Breast epithelium (tissue), 4 donors: ENCODE data around the gene PML. TPM values are rescaled to one million over a fixed set of nuclear protein-coding genes. Genes with fewer than 3 reads are reported as not detected.
A peak's percentile ranks its signal among the peaks of the same experiment; 100 is the strongest.

Experiments used
- DNase-seq, 2 donors: peaks; one replicate each; pipeline ENCODE4 v3.0.0-alpha.2; 2019; ENCODE audit warnings: low spot score in 2 of 2
- H3K27ac ChIP-seq, 2 donors: fragments of 200-600 bp; sonication (generic) in 1 of 2; one replicate each; pipeline ENCODE4 v1.5.1; 2016 to 2019; ENCODE audit warnings: mild to moderate bottlenecking in 1 of 2
- H3K27me3 ChIP-seq, 2 donors: fragments of 200-600 bp; sonication (generic) in 1 of 2; one replicate each; pipeline versions ENCODE4 v1.5.1 to v1.6.0; 2017 to 2019; ENCODE audit warnings: control low read depth in 1 of 2, mild to moderate bottlenecking in 1 of 2
- H3K36me3 ChIP-seq: fragments of 200-600 bp; one replicate; pipeline ENCODE4 v1.5.1; 2019
- H3K4me1 ChIP-seq, 2 donors: fragments of 200-600 bp; sonication (generic); one replicate each; pipeline ENCODE4 v1.5.1; 2016 to 2019; ENCODE audit warnings: control low read depth in 1 of 2
- H3K4me3 ChIP-seq, 3 donors: fragments of 200-600 bp; sonication (generic); 1 replicate in 2 of 3; 2 replicates in 1 of 3; pipeline ENCODE4 v1.5.1; 2016 to 2019; ENCODE audit warnings: mild to moderate bottlenecking in 3 of 3, moderate library complexity in 2 of 3
- H3K9me3 ChIP-seq, 2 donors: fragments of 200-600 bp; sonication (generic) in 1 of 2; one replicate each; pipeline ENCODE4 v1.5.1; 2016 to 2019; ENCODE audit warnings: control low read depth in 1 of 2
- POLR2A ChIP-seq: fragments of 450-650 bp; IDR thresholded peaks from one replicate; pipeline ENCODE4 v1.6.1; 2016; ENCODE audit warnings: antibody characterized with exemption, mild to moderate bottlenecking, moderate library complexity
- POLR2AphosphoS5 ChIP-seq, 3 donors: sonication (generic); formaldehyde crosslinking; IDR thresholded peaks; one replicate each; pipeline ENCODE4 v1.6.1; 2017; ENCODE audit warnings: antibody characterized with exemption in 3 of 3
- intact Hi-C: fragments of 100-400 bp; cut with DNase I; formaldehyde crosslinking; loops from one replicate; pipeline ENCODE4 v1.15.1; 2023; ENCODE audit warnings: low total_unique reads
- total RNA-seq, 3 donors: library from RNA; depleted of rRNA; stranded (reverse); fragments of >200 nt; gene quantifications; one replicate each; pipeline ENCODE4 v1.1.0, GENCODE V29; 2016
- TF ChIP-seq, protein P1 (sequence below), 3 donors: fragments of 450-650 bp; IDR thresholded peaks; one replicate each; pipeline ENCODE4 v1.5.1; 2016 to 2017; ENCODE audit warnings: antibody characterized with exemption in 3 of 3, mild to moderate bottlenecking in 3 of 3, moderate library complexity in 3 of 3

The PML gene
- total RNA-seq, 3 donors from 2014 or later = 37.8 to 103 (median 49.8) TPM

DNA sequence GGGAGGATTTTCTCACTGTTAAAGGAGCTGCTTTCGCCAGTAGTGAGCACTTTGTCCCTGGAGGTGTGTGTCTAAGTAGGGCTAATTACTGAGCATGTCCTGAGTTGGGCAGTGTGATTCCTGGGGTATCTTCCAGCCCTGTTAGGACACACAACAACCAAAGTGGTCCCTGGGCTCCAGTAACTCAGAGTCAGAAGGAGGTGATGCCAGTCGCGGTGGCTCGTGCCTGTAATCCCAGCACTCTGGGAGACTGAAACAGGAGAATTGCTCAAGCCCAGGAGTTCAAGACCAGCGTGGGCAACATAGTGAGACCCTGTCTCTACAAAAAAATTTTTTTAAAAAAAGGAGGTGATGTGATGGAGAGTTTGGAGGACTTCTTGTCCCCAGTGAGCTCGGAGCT, 37.5 kb downstream of the PML start:
- Histone ChIP-seq H3K4me1 (no peaks in the 10 kb centered on the region), H3K27ac (no peak overlapping the region), H3K4me3 (no peak overlapping the region), H3K9me3 (no peaks in the 10 kb centered on the region), H3K27me3 (no peaks in the 10 kb centered on the region), H3K36me3 (peaks cover 6% of the 10 kb centered on the region)
- DNase-seq = peak in 1 of 2 donors; percentile 19
- intact Hi-C loops = no loop called here
- TF ChIP-seq POLR2A (no peak), POLR2AphosphoS5 (IDR thresholded peaks at IDR 0.05) (no peak)
- TF ChIP-seq, protein P1, sequence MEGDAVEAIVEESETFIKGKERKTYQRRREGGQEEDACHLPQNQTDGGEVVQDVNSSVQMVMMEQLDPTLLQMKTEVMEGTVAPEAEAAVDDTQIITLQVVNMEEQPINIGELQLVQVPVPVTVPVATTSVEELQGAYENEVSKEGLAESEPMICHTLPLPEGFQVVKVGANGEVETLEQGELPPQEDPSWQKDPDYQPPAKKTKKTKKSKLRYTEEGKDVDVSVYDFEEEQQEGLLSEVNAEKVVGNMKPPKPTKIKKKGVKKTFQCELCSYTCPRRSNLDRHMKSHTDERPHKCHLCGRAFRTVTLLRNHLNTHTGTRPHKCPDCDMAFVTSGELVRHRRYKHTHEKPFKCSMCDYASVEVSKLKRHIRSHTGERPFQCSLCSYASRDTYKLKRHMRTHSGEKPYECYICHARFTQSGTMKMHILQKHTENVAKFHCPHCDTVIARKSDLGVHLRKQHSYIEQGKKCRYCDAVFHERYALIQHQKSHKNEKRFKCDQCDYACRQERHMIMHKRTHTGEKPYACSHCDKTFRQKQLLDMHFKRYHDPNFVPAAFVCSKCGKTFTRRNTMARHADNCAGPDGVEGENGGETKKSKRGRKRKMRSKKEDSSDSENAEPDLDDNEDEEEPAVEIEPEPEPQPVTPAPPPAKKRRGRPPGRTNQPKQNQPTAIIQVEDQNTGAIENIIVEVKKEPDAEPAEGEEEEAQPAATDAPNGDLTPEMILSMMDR (IDR thresholded peaks at IDR 0.05) = no peak

DNA sequence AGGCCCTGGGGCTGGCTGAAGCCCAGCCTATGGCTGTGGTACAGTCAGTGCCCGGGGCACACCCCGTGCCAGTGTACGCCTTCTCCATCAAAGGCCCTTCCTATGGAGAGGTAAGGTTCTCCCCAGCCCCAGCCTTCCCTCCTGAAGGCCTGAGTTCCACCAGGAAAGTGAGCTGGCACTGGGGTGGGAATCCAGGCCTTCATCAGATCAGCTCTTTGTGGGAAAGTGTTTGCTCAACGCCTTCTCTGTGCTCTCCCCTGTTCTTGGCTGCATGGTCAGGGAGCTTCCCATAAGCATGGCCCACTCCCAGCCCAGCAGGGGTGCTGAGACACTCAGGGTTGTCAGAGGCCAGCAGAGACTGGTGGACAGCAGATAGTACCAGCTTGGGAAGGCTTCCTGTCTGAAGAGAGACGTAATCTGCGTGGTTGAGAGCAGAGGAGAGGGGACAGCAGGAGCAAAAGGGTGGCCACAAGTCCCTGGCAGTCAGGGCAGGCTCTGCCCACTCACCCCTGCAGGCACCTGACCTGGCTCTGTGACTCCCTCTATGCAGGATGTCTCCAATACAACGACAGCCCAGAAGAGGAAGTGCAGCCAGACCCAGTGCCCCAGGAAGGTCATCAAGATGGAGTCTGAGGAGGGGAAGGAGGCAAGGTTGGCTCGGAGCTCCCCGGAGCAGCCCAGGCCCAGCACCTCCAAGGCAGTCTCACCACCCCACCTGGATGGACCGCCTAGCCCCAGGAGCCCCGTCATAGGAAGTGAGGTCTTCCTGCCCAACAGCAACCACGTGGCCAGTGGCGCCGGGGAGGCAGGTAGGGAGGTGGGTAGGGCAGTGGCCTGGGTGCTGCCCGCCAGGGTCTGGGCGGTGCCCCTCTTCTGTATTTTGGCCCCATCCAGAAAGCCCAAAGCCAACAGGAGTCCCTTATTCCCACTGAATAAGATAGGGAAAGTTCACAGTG, 38.4 kb downstream of the PML start:
- intact Hi-C loops = no loop called here
- Histone ChIP-seq H3K27me3 (no peaks in the 10 kb centered on the region), H3K36me3 (peaks cover 6% of the 10 kb centered on the region), H3K4me3 (no peak overlapping the region), H3K9me3 (no peaks in the 10 kb centered on the region), H3K4me1 (no peaks in the 10 kb centered on the region), H3K27ac (peak overlapping the region in 1 of 2 donors; percentile 43)
- no peak for DNase-seq
- TF ChIP-seq, protein P1 (IDR thresholded peaks at IDR 0.05) = no peak
- TF ChIP-seq POLR2AphosphoS5 (IDR thresholded peaks at IDR 0.05) = no peak
- no peak for TF ChIP-seq POLR2A

DNA sequence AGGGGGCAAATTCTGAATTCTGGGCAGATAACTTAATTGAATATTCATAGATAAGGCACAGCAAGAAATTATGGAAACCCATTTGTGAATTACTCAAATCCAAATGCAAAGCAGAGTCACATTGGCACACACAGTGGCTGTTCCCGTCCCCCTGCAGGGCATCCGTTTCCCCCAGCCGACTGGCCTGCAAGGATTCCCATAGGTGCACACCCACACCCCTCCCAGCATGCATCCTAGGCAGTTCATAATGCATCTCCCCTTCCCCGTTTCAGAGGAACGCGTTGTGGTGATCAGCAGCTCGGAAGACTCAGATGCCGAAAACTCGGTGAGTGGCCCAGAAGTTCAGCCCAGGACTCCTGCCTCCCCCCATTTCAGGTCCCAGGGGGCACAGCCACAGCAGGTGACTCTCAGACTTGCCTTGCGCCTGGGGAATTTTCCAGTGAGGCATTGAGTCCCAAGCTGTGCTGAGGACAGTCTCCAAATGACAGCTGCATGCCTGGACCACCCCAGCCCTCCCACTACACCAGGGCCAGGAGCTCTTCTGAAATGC, 39.8 kb downstream of the PML start:
- no peaks in the 10 kb centered on the region for H3K9me3 ChIP-seq
- no peak overlapping the region for H3K4me3 ChIP-seq
- no peak overlapping the region for H3K27ac ChIP-seq
- peaks cover 6% of the 10 kb centered on the region for H3K36me3 ChIP-seq
- TF ChIP-seq, protein P1 (IDR thresholded peaks at IDR 0.05) = no peak
- TF ChIP-seq POLR2A (no peak), POLR2AphosphoS5 (IDR thresholded peaks at IDR 0.05) (no peak)
- H3K27me3 ChIP-seq = no peaks in the 10 kb centered on the region
- DNase-seq = no peak
- no peaks in the 10 kb centered on the region for H3K4me1 ChIP-seq
- intact Hi-C loops = no loop called here

DNA sequence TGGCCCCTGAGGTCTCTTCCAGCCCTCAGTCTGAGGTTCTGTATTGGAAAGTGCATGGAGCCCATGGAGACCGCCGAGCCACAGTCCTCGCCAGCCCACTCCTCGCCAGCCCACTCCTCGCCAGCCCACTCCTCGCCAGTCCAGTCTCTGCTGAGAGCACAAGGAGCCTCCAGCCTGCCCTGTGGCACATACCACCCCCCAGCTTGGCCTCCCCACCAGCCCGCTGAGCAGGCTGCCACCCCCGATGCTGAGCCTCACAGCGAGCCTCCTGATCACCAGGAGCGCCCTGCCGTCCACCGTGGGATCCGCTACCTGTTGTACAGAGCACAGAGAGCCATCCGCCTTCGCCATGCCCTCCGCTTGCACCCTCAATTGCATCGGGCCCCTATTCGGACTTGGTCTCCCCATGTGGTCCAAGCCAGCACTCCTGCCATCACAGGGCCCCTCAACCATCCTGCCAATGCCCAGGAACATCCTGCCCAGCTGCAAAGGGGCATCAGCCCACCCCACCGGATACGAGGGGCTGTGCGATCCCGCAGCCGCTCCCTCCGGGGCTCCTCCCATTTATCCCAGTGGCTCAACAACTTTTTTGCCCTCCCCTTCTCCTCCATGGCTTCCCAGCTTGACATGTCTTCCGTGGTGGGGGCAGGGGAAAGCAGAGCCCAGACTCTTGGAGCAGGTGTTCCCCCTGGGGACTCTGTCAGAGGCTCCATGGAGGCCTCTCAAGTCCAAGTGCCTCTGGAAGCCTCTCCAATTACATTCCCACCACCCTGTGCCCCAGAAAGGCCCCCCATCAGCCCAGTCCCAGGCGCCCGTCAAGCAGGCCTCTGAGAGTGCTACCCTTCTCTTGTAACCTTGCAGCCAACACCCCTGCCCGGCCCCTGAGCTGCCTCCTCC, 40.9 kb downstream of the PML start:
- TF ChIP-seq POLR2AphosphoS5 (IDR thresholded peaks at IDR 0.05) (no peak), POLR2A (no peak)
- TF ChIP-seq, protein P1 (IDR thresholded peaks at IDR 0.05) = no peak
- Histone ChIP-seq H3K4me1 (no peaks in the 10 kb centered on the region), H3K9me3 (no peaks in the 10 kb centered on the region), H3K4me3 (no peak overlapping the region), H3K27ac (peak overlapping the region in 1 of 2 donors; percentile 48), H3K27me3 (no peaks in the 10 kb centered on the region), H3K36me3 (peaks cover 6% of the 10 kb centered on the region)
- intact Hi-C loops = no loop called here
- DNase-seq = no peak
